Pancreas (tissue), 8 donors: Measurements from ENCODE around the gene CRACR2B. TPM values are rescaled to one million over a fixed set of nuclear protein-coding genes. Genes with fewer than 3 reads are reported as not detected.

Experiments used
- polyA plus RNA-seq, 2 donors: library from polyadenylated mRNA; stranded (reverse); fragments of 200-250 nt; gene quantifications; one replicate each; pipeline ENCODE4 v1.2.3, GENCODE V29; 2013
- total RNA-seq, 6 donors: library from RNA; stranded (reverse); fragmentation: NEBNext Ultra II Directional in 4 of 6; extraction: Animal tissue kit (Norgen Biotek cat#: 25700) in 4 of 6; gene quantifications; one replicate each; pipeline versions ENCODE4 v1.2.1 to v1.2.4, GENCODE V29; 2021 to 2023
- donor health status: healthy with polysubstance abuse.
- donor health status: DM: no; HTN: no; CAD: no; lungs with moderate emphysema.
- donor health status: DM: no; HTN: no; CAD: no.
- donor health status: Bipolar disorder and iron deficiency.
- donor health status: DM: yes; HTN: yes; CAD: no.
- donor health status: DM: no; HTN: no; CAD: no.
- donor health status: DM: no; HTN: no; CAD: no.
- donor health status: DM: yes; HTN: yes; CAD: no.

The CRACR2B gene
- total and polyA plus RNA-seq, 8 donors: 60.6 to 378 (median 125) TPM

Other genes with a start within 250 kb of the CRACR2B start
- 10 to 100 TPM in 2 of 6 donors, 1 to 10 TPM in 4; 4.0 to 30.0 (median 9.1) TPM for gene IRF7, start 212.0 kb upstream of the CRACR2B start, total RNA-seq
- gene IRF7, start 212.0 kb upstream of the CRACR2B start, polyA plus RNA-seq: 10 to 100 TPM; 33.4 to 36.6 TPM
- 1 to 10 TPM in 5 of 6 donors, under 1 TPM in 1; 0.61 to 2.7 (median 1.5) TPM for gene CDHR5, start 203.0 kb upstream of the CRACR2B start, total RNA-seq
- 1 to 10 TPM; 1.3 to 4.4 TPM for gene CDHR5, start 203.0 kb upstream of the CRACR2B start, polyA plus RNA-seq
- under 1 TPM in 2 of 6 donors, not detected in 4; 0.58 to 0.69 TPM for gene SCT, start 200.7 kb upstream of the CRACR2B start, total RNA-seq
- gene SCT, start 200.7 kb upstream of the CRACR2B start, polyA plus RNA-seq: not detected
- gene DRD4, start 190.7 kb upstream of the CRACR2B start, total RNA-seq: 1 to 10 TPM in 1 of 6 donors, under 1 TPM in 5; 0.28 to 1.4 (median 0.66) TPM
- 1 to 10 TPM; 2.4 TPM for gene DRD4, start 190.7 kb upstream of the CRACR2B start, polyA plus RNA-seq
- gene DEAF1, start 132.7 kb upstream of the CRACR2B start, total RNA-seq: 10 to 100 TPM; 15.9 to 26.9 (median 18.5) TPM
- 10 to 100 TPM; 28.4 to 33.8 TPM for gene DEAF1, start 132.7 kb upstream of the CRACR2B start, polyA plus RNA-seq
- 10 to 100 TPM in 4 of 6 donors, 1 to 10 TPM in 2; 8.5 to 16.4 (median 14.2) TPM for gene TMEM80, start 132.1 kb upstream of the CRACR2B start, total RNA-seq
- 10 to 100 TPM; 18.6 to 24.7 TPM for gene TMEM80, start 132.1 kb upstream of the CRACR2B start, polyA plus RNA-seq
- gene EPS8L2, start 121.7 kb upstream of the CRACR2B start, total RNA-seq: 100 to 1,000 TPM in 2 of 6 donors, 10 to 100 TPM in 4; 58.1 to 113 (median 71.1) TPM
- gene EPS8L2, start 121.7 kb upstream of the CRACR2B start, polyA plus RNA-seq: 100 to 1,000 TPM; 249 to 286 TPM
- gene TALDO1, start 80.5 kb upstream of the CRACR2B start, total RNA-seq: 10 to 100 TPM; 52.5 to 83.9 (median 78.2) TPM
- gene TALDO1, start 80.5 kb upstream of the CRACR2B start, polyA plus RNA-seq: 10 to 100 TPM; 50.3 to 70.0 TPM
- 10 to 100 TPM; 13.6 to 28.9 (median 18.1) TPM for gene GATD1, start 50.4 kb upstream of the CRACR2B start, total RNA-seq
- gene GATD1, start 50.4 kb upstream of the CRACR2B start, polyA plus RNA-seq: 10 to 100 TPM; 27.9 to 43.2 TPM
- gene CEND1, start 37.8 kb upstream of the CRACR2B start, total RNA-seq: under 1 TPM in 1 of 6 donors, not detected in 5; 0.12 TPM
- gene CEND1, start 37.8 kb upstream of the CRACR2B start, polyA plus RNA-seq: under 1 TPM; 0.27 to 0.42 TPM
- gene SLC25A22, start 29.6 kb upstream of the CRACR2B start, total RNA-seq: 10 to 100 TPM; 32.2 to 84.0 (median 41.8) TPM
- 10 to 100 TPM; 40.4 to 45.5 TPM for gene SLC25A22, start 29.6 kb upstream of the CRACR2B start, polyA plus RNA-seq
- gene PIDD1, start 22.7 kb upstream of the CRACR2B start, total RNA-seq: 10 to 100 TPM in 1 of 6 donors, 1 to 10 TPM in 5; 6.3 to 12.9 (median 8.7) TPM
- 10 to 100 TPM; 53.1 to 70.9 TPM for gene PIDD1, start 22.7 kb upstream of the CRACR2B start, polyA plus RNA-seq
- gene RPLP2, start 18.0 kb upstream of the CRACR2B start, total RNA-seq: 1,000 to 10,000 TPM in 5 of 6 donors, 100 to 1,000 TPM in 1; 944 to 1,591 (median 1,137) TPM
- gene RPLP2, start 18.0 kb upstream of the CRACR2B start, polyA plus RNA-seq: 1,000 to 10,000 TPM in 1 of 2 donors, 100 to 1,000 TPM in 1; 761 to 1,687 TPM
- gene PNPLA2, start 9.0 kb upstream of the CRACR2B start, total RNA-seq: 100 to 1,000 TPM in 1 of 6 donors, 10 to 100 TPM in 5; 59.1 to 109 (median 82.1) TPM
- 100 to 1,000 TPM; 233 to 234 TPM for gene PNPLA2, start 9.0 kb upstream of the CRACR2B start, polyA plus RNA-seq
- 100 to 1,000 TPM; 163 to 278 (median 233) TPM for gene CD151, start 5.0 kb downstream of the CRACR2B start, total RNA-seq
- gene CD151, start 5.0 kb downstream of the CRACR2B start, polyA plus RNA-seq: 100 to 1,000 TPM; 256 to 351 TPM
- 10 to 100 TPM; 62.9 to 98.8 (median 68.9) TPM for gene POLR2L, start 14.6 kb downstream of the CRACR2B start, total RNA-seq
- gene POLR2L, start 14.6 kb downstream of the CRACR2B start, polyA plus RNA-seq: 100 to 1,000 TPM in 1 of 2 donors, 10 to 100 TPM in 1; 64.7 to 110 TPM
- 10 to 100 TPM; 15.3 to 25.0 (median 18.8) TPM for gene TSPAN4, start 14.9 kb downstream of the CRACR2B start, total RNA-seq
- gene TSPAN4, start 14.9 kb downstream of the CRACR2B start, polyA plus RNA-seq: 10 to 100 TPM; 44.0 to 67.2 TPM
- 10 to 100 TPM; 41.7 to 86.0 (median 63.1) TPM for gene CHID1, start 82.9 kb downstream of the CRACR2B start, total RNA-seq
- 10 to 100 TPM; 57.1 to 66.0 TPM for gene CHID1, start 82.9 kb downstream of the CRACR2B start, polyA plus RNA-seq
- gene AP2A2, start 98.0 kb downstream of the CRACR2B start, total RNA-seq: 10 to 100 TPM; 40.0 to 60.2 (median 53.2) TPM
- gene AP2A2, start 98.0 kb downstream of the CRACR2B start, polyA plus RNA-seq: 10 to 100 TPM; 48.0 to 50.8 TPM
- gene MUC6, start 208.8 kb downstream of the CRACR2B start, total RNA-seq: 10 to 100 TPM; 25.5 to 99.7 (median 92.2) TPM
- 100 to 1,000 TPM; 155 to 239 TPM for gene MUC6, start 208.8 kb downstream of the CRACR2B start, polyA plus RNA-seq
- gene MUC2, start 247.0 kb downstream of the CRACR2B start, total RNA-seq: under 1 TPM in 2 of 6 donors, not detected in 4; 0.03 to 0.57 TPM
- under 1 TPM; 0.04 to 0.05 TPM for gene MUC2, start 247.0 kb downstream of the CRACR2B start, polyA plus RNA-seq